ENCODE measurements around the gene DNER. TPM values are rescaled to one million over a fixed set of nuclear protein-coding genes. Genes with fewer than 3 reads are reported as not detected.
"Not testable (repeated sequence)": the region's sequence is repeated elsewhere in the genome, so short reads cannot be mapped to it uniquely, and the experiment has no call there.

DNER gene
- total and polyA plus RNA-seq, 2 experiments from 2014 or later: 4.7 to 8.8 TPM

DNA sequence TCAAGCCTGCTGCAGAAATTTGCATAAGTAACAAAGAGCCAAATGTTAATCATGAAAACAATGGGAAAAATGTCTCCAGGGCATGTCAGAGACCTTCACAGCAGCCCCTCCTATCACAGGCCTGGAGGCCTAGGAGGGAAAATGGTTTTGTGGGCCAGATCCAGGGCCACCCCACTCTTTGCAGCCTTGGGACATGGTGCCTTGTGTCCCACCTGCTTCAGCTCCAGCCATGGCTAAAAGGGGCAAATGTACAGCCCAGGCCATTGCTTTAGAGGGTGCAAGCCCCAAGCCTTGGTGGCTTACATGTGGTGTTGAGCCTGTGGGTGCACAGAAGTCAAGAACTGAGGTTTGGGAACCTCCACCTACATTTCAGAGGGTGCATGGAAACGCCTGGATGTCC is 20.5 kb downstream of the DNER start:
- not testable (repeated sequence) for H4K20me1 ChIP-seq (replicated peaks; ENCODE audit: insufficient read depth); H3K4me1 ChIP-seq (ENCODE audit: insufficient read depth); H3K36me3 ChIP-seq (ENCODE audit: insufficient read depth); ATAC-seq; H3K4me2 ChIP-seq; H3K79me2 ChIP-seq (replicated peaks; ENCODE audit: insufficient read depth); H3F3A ChIP-seq (replicated peaks; ENCODE audit: low read depth); H3K27ac ChIP-seq (ENCODE audit: low read depth); DNase-seq (ENCODE audit: low spot score); H3K27me3 ChIP-seq (ENCODE audit: insufficient read depth); H3K9me2 ChIP-seq (ENCODE audit: insufficient read depth); H3K27ac Mint-ChIP-seq; H3K4me3 ChIP-seq; H3K27me3 Mint-ChIP-seq (ENCODE audit: insufficient read depth, low read depth, poor library complexity); H3K4me3 Mint-ChIP-seq; H3K4me1 Mint-ChIP-seq; H2AFZ ChIP-seq
- Mint-ChIP-seq H3K36me3 (ENCODE audit: low read depth) (peaks cover 19% of the 10 kb centered on the region; the same call in 2 of the 3 replicates), H3K9me3 (peaks cover 20% of the 10 kb centered on the region)

DNA sequence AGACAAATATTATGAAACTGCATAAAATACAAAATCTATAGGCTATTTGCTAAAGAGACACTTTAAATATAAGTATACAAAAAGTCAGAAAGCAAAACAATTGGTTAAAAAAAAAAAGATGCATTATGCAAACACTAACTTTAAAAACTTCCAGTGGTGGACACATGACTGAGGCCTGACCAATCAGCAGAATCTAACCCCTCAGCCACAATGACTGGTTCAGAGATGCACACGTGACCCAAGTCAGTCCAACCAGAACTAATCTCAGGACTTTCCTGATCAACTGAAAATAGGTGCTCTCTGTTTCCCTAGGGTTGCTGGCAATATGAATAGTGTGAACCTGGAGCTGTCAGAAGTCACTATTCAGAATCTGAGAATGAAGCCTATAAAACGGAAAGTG is 22.7 kb downstream of the DNER start:
- no peaks in the 10 kb centered on the region for H4K20me1 ChIP-seq (replicated peaks; ENCODE audit: insufficient read depth)
- H3K4me2 ChIP-seq: no peak overlapping the region
- no peaks in the 10 kb centered on the region for H3K27me3 ChIP-seq (ENCODE audit: insufficient read depth)
- Mint-ChIP-seq H3K9me3 (peaks cover 24% of the 10 kb centered on the region), H3K27ac (no peak overlapping the region), H3K27me3 (ENCODE audit: insufficient read depth, low read depth, poor library complexity) (peaks cover 2% of the 10 kb centered on the region), H3K4me3 (no peak overlapping the region), H3K4me1 (no peaks in the 10 kb centered on the region; the same call in 2 of the 3 replicates), H3K36me3 (ENCODE audit: low read depth) (peaks cover 22% of the 10 kb centered on the region; the same call in 2 of the 3 replicates)
- no peaks in the 10 kb centered on the region for H3F3A ChIP-seq (replicated peaks; ENCODE audit: low read depth)
- TF ChIP-seq, protein P1, sequence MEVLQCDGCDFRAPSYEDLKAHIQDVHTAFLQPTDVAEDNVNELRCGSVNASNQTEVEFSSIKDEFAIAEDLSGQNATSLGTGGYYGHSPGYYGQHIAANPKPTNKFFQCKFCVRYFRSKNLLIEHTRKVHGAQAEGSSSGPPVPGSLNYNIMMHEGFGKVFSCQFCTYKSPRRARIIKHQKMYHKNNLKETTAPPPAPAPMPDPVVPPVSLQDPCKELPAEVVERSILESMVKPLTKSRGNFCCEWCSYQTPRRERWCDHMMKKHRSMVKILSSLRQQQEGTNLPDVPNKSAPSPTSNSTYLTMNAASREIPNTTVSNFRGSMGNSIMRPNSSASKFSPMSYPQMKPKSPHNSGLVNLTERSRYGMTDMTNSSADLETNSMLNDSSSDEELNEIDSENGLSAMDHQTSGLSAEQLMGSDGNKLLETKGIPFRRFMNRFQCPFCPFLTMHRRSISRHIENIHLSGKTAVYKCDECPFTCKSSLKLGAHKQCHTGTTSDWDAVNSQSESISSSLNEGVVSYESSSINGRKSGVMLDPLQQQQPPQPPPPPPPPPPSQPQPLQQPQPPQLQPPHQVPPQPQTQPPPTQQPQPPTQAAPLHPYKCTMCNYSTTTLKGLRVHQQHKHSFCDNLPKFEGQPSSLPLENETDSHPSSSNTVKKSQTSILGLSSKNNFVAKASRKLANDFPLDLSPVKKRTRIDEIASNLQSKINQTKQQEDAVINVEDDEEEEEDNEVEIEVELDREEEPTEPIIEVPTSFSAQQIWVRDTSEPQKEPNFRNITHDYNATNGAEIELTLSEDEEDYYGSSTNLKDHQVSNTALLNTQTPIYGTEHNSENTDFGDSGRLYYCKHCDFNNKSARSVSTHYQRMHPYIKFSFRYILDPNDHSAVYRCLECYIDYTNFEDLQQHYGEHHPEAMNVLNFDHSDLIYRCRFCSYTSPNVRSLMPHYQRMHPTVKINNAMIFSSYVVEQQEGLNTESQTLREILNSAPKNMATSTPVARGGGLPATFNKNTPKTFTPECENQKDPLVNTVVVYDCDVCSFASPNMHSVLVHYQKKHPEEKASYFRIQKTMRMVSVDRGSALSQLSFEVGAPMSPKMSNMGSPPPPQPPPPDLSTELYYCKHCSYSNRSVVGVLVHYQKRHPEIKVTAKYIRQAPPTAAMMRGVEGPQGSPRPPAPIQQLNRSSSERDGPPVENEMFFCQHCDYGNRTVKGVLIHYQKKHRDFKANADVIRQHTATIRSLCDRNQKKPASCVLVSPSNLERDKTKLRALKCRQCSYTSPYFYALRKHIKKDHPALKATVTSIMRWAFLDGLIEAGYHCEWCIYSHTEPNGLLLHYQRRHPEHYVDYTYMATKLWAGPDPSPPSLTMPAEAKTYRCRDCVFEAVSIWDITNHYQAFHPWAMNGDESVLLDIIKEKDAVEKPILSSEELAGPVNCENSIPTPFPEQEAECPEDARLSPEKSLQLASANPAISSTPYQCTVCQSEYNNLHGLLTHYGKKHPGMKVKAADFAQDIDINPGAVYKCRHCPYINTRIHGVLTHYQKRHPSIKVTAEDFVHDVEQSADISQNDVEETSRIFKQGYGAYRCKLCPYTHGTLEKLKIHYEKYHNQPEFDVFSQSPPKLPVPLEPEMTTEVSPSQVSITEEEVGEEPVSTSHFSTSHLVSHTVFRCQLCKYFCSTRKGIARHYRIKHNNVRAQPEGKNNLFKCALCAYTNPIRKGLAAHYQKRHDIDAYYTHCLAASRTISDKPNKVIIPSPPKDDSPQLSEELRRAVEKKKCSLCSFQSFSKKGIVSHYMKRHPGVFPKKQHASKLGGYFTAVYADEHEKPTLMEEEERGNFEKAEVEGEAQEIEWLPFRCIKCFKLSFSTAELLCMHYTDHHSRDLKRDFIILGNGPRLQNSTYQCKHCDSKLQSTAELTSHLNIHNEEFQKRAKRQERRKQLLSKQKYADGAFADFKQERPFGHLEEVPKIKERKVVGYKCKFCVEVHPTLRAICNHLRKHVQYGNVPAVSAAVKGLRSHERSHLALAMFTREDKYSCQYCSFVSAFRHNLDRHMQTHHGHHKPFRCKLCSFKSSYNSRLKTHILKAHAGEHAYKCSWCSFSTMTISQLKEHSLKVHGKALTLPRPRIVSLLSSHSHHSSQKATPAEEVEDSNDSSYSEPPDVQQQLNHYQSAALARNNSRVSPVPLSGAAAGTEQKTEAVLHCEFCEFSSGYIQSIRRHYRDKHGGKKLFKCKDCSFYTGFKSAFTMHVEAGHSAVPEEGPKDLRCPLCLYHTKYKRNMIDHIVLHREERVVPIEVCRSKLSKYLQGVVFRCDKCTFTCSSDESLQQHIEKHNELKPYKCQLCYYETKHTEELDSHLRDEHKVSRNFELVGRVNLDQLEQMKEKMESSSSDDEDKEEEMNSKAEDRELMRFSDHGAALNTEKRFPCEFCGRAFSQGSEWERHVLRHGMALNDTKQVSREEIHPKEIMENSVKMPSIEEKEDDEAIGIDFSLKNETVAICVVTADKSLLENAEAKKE (CRISPR knock-in tag; IDR thresholded peaks at IDR 0.05): no peak
- TF ChIP-seq POLR2AphosphoS5 (IDR thresholded peaks at IDR 0.05; ENCODE audit: low read depth) (no peak), ZNF331 (CRISPR knock-in tag; IDR thresholded peaks at IDR 0.05; ENCODE audit: low read depth) (no peak)
- no peak for ATAC-seq
- no peak overlapping the region for H3K27ac ChIP-seq (ENCODE audit: low read depth)
- H3K79me2 ChIP-seq (replicated peaks; ENCODE audit: insufficient read depth): no peaks in the 10 kb centered on the region
- H3K36me3 ChIP-seq (ENCODE audit: insufficient read depth): no peaks in the 10 kb centered on the region; the same call in 1 of the 2 replicates
- H3K9me2 ChIP-seq (ENCODE audit: insufficient read depth): 0 out of 2 replicates have a peak, but pooled peaks cover 3% of the 10 kb centered on the region
- H3K4me1 ChIP-seq (ENCODE audit: insufficient read depth): no peaks in the 10 kb centered on the region
- no peak overlapping the region for H3K4me3 ChIP-seq
- no peak for DNase-seq (ENCODE audit: low spot score)
- H2AFZ ChIP-seq: no peak overlapping the region

Measured in GM23338 (cell line).